HG03558 (cell line): ENCODE data around the gene RNF151.
"Not testable (repeated sequence)": the region's sequence is repeated elsewhere in the genome, so short reads cannot be mapped to it uniquely, and the experiment has no call there.

ENCODE experiments used
- ATAC-seq: cut with Tn5 transposase; IDR thresholded peaks from one replicate; pipeline ENCODE4 v1.9.1; 2021; ENCODE audit warnings: moderate number of reproducible peaks; ENCODE audit not compliant: unreplicated experiment; ENCODE audit errors: extremely low read depth

The RNF151 gene, protein sequence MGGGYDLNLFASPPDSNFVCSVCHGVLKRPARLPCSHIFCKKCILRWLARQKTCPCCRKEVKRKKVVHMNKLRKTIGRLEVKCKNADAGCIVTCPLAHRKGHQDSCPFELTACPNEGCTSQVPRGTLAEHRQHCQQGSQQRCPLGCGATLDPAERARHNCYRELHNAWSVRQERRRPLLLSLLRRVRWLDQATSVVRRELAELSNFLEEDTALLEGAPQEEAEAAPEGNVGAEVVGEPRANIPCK

DNA sequence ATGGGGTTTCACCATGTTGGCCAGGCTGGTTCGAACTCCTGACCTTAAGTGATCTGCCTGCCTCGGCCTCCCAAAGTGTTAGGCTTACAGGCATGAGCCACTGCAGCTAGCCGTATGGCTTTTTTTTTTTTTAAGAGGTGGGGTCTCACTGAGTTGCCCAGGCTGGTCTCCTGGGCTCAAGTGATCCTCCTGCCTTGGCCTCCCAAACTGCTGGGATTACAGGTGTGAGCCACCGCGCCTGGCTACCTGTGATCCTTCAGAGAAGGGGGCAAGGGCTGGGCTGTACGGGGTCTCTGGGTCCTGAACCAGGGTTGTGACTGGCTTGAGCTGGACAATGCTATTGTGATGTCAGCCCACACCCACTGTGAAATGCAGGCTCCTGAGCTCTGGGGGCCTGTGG is at the start of gene RNF151:
TSS of gene RNF151 (plus strand) at position 397 of the 400 bp plus-strand sequence. CDS start 26 bp downstream, outside the sequence.
- ATAC-seq: no peak

DNA sequence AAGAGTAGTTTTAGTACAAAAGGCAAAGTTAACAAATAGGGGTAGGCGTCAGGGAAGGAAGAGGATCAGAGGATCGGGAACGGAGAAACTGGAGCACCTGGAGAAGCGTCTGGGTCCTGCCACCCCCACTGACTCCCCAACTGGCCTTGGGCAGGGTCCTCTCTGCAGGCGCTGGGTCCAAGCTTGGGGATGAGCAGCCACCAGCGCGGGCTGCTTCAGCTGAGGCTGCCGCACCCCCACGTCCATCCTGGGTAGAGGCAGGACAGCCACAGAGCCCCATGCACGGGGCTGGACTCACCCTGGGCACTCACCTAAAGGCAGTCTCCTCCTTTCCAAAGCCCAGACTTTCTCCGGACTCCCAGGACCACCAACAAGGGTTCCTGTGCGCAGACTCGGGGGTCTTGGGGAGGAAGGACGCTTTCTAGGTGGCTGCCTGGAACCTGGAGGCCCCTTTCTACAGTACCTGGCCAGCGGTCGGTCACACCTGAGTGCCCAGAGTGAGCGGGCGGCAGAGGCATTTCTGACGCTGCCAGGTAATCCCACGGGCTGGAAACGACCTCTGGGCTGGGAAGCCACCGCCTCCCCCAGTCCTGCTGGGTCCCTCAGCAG is 49.5 kb upstream of the RNF151 start:
- no peak for ATAC-seq

DNA sequence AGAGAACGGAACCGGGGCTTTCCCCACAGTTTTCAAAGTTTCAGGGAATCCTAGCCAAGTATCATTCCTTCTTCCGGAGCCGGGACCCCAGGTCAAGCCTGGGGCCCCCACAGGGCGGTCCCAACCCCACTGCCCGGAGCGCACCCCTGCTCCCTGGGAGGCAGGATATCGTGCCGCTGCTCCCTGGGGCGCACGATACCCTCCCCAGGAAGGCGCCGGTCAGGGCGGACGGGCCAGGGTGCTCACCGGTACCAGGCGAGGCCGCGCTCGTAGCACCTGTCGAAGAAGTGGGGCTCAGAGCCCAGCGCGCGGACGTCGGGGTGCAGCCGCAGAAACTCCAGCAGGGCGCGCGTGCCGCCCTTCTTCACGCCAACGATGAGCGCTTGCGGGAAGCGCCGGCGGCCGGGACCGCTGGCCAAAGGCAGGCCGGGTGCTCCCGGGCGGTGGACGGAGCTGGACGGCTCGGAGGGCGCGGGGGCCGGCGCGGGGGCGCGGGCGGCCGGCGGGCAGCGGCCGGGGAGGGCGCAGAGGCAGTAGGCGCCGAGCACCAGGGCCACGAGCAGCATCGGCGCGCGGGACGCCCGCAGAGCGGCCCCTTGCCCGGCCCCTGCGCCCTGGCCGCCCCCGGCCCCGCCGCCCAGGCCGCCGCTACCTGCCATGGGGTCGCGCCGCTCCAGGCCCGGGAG is 48.8 kb upstream of the RNF151 start:
- ATAC-seq: no peak

DNA sequence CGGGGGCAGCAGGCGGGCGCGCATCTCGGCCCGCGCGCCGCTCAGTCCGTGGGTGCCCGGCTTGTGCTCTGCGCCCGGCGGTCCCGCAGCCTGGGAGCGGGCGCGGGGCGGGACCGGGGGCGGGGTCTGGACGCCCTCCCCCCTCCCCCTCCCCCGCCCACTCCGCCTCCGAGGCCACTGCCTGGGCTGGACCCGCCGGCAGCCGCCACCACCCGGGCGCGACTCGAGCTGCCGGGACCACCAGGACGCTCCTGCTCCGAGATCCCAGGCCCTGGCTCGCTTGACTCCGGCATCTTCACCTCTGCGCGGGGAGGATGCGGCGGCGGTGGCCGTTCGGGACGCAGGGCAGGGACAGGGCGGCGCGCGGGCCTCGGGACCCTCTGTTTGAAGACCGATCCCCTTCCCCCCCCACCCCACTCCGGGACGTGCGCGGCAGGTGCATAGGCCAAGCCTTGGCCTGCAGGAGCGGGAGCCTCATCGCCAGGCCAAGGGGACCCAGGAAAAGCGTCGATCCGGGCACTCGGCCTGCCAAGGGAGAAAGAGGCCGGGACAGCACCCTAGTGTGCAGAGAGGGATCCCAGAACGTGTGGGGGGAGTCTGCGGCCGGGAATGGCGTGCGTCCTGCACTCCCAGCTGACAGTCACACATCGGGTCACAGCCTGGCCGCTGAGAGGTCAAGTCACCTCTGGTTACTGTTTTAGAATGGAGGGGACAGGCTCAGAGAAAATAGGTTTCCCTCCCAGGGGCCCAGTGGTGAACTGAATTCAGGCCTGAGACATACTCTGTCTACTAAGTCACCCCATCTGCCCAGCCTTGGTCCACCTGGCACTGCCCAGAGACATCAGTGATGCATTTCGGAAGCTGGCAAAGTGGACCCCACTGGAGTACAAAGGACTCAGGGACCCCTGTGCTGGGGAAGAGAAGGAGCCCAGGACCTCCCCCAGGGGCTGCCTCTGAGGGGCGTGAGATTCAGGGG is 48.0 kb upstream of the RNF151 start, which contains the start of gene HS3ST6:
TSS of gene HS3ST6 (minus strand) at position 65 of the 976 bp plus-strand sequence. CDS start 92 bp downstream, outside the sequence.
- ATAC-seq: no peak

DNA sequence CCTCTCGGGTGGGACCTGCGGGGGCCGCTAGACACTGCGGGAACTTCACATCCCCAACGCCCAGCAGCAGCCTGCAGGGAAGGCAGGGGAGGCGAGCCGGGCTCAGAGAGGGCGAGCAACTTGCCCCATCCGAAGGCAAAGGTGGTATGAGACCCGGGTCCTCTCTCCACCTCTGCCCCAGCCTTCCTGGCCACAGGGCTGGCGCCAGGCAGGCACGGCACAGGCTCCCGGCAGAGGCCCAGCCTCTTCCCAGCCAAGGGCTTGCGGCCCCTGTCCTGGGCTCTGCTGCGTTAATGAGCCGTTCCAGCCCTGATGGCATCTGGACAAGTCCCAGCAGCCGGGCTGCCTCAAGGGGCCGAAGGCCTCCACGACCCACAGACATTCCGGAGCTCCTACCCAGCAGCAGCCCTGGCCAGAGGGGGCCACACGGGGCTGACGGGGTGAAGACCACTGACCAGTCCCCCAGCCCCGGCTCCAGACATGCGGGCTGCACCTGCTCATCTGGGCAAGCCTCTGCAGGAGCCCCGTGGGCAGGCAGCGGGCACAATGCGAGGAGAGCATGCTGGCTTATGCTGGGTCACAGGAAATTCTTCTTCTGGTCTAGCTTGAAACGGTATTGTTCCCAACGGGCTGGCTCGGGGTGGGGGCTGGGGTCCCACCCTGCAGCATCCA is 47.2 kb upstream of the RNF151 start:
- no peak for ATAC-seq

DNA sequence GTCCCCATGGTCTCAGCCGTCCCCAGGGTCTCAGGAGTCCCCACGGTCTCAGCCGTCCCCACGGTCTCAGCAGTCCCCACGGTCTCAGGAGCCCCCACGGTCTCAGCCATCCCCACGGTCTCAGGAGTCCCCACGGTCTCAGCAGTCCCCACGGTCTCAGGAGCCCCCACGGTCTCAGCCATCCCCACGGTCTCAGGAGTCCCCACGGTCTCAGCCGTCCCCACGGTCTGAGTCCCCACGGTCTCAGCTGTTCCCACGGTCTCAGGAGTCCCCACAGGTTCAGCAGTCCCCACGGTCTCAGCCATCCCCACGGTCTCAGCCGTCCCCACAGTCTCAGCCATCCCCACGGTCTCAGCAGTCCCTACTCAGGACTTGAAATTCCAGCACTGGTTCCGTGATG is 46.5 kb upstream of the RNF151 start:
- not testable (repeated sequence) for ATAC-seq

DNA sequence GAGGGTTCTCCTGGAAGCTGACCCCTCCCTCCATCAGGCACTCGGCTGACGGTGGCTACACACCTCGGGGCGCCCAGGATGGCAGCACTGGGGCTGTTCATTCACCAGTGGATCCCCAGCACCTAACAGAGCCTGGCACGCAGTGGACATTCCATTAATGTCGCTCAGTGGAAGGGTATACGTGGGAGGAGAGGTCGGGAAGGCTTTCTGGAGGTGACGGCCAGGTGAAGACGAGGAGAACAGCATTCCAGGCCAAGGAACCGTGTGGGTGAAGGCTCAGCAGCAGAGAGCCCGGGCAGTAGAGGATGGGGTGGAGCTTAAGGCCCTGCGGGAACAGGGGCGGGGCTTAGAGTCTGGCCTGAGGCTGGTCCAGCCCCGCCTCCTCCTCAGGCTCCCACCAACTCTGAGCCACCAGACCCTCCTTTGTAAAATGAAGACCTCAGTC is 45.9 kb upstream of the RNF151 start:
- no peak for ATAC-seq

DNA sequence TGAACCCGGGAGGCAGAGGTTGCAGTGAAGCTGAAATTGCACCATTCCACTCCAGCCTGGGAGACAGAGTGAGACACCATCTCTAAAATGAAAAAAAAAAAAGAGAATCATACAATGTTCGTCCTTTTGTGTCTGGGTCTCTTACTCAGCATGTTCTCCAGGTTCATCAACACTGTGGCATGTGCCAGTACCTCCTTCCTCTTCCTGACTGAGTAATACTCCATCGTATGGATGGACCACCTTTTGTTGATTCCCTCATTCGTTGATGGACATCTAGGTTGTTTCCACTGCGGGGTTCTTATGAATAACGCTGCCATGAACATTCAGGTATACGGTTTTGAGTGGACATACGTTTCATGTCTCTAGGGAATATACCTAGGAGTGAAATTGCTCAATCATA is 44.3 kb upstream of the RNF151 start:
- ATAC-seq: no peak

DNA sequence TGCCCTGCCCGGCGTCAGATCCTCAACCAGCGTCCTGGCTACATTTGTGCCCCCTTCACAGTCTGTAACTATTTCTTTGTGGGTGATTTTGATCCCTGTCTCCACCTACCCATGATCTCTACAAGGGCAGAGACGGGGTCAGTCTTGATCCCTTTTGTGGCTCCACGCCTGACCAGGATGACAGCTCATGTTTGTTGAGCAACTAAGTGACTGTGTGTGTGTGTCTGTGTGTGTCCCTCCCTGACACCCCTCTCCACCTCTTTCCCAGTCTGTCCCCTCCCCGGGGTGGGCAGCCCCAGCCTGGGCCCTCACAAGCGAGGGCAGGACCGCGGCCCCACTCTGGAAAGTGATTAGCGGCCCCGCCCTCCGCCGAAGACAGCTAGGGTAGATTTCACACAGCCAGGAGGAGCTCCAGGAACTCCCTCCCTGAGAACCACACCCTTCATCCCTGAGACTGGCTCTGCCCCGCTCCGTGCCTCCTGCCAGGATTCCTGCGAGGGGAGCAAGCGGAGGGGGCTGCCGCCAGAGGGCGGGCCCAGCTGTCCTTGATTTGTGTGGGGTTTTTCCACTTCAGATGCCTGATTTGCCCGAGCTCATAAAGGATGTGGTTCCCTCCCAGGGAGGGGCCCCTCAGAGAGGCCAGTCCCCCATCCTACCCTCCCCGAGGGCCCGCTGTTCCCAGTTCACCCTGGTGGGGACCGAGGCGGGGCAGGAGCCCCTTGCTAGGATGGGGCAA is 43.2 kb upstream of the RNF151 start:
- no peak for ATAC-seq

DNA sequence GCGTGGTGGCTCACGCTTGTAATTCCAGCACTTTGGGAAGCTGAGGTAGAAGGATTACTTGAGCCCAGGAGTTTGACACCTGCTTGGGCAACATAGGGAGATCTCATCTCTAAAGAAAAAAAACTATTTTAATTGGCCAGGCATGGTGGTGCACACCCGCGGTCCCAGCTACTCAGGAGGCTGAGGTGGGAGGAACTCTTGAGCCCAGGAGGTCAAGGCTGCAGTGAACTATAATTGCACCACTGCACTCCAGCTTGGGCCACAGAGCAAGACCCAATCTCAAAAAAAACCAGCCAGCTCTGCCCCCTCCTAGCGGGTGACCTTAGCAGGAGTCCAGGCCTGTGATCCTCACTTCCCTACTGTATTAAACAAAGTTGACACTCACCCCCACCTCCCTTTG is 42.6 kb upstream of the RNF151 start:
- no peak for ATAC-seq

DNA sequence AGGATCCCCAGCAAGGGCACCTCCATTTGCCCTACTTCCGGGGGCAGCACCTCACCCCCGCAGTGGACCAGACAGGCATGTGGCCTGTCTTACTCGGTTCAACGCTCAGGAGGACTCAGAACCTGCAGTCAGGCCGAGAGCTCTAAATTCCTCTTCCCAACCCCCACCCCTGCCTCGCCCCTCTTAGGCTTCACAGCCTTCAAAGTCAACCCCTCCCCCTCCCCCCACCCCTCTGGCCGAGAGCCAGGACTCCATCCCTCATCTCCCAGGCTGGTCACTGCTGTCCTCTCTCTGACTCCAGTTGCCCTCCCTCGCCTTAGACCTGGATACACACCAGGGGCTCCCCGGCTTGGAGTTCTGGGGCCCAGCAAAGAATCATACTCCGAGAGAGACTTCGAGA is 40.4 kb upstream of the RNF151 start:
- no peak for ATAC-seq

DNA sequence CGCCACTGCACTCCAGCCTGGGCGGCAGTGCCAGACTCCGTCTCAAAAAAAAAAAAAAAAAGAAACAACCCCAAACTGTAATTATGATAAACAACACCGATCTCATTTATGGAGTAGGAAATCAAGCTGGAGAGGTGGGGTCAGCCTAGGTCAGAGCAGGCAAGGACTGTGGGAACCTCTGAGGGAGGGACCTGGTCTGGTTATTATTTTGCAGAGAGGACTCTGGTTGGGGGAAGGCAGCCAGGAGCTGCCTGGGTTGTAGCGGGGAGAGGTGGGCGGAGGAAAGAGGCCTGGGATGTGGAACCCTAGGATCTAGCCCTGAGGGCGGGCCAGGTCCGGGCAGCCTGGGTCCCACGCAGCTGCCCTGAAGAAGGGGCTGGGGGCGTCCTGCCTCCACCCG is 37.6 kb upstream of the RNF151 start:
- no peak for ATAC-seq

DNA sequence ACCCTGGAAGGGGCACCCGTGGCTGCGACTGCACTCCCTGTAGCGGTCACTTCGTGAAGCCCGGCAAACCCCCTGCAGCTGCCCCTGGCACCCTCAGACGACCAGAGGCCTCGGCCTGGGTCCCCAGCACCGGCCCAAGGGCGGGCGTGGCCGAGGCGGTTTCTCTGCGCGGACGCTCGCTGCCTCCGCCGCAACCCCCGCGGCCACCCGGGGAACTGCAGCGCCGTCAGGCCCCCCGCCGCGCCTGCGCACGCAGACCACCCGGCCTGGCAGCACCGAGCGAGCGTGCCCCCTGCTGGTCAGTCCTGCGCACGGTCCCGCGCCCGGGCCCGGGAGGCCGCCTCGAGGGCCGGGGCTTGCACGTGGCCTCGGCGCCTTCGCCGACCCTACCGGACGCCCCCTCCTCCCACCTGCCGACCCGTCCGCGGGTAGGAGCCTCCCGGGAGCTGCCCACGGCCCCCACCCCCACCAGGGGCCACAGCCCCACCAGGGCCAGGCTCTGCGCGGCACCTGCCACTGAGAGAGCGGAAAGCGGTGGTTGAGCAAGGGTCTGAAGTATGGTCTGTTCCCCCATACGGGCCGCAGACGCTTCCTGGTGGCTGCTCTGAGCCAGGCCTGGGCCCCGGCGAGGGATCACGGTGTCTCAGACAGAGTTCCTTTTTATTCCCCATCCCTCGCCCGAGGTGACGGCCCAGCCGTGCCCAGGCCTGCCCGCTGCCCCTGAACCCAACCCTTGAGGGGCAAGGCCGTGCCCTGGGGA is 36.9 kb upstream of the RNF151 start:
- ATAC-seq: no peak

DNA sequence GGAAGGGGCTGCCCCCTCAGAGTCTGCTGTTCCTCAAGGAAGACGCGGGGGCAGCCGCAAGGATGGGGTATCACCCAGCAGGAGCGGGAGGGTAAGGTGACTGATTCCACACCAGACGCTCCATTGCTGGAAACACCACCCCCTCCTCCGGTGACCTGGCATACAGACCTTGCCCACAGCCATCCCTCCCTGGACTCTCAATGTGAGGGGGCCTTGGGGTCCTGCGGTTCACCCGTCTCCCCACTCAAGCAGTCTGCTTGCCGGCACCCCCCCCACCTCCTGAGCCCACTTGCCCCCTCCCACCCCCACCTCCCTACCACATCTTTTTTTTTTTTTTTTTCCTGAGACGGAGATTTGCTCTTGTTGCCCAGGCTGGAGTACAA is 36.3 kb upstream of the RNF151 start:
- no peak for ATAC-seq

DNA sequence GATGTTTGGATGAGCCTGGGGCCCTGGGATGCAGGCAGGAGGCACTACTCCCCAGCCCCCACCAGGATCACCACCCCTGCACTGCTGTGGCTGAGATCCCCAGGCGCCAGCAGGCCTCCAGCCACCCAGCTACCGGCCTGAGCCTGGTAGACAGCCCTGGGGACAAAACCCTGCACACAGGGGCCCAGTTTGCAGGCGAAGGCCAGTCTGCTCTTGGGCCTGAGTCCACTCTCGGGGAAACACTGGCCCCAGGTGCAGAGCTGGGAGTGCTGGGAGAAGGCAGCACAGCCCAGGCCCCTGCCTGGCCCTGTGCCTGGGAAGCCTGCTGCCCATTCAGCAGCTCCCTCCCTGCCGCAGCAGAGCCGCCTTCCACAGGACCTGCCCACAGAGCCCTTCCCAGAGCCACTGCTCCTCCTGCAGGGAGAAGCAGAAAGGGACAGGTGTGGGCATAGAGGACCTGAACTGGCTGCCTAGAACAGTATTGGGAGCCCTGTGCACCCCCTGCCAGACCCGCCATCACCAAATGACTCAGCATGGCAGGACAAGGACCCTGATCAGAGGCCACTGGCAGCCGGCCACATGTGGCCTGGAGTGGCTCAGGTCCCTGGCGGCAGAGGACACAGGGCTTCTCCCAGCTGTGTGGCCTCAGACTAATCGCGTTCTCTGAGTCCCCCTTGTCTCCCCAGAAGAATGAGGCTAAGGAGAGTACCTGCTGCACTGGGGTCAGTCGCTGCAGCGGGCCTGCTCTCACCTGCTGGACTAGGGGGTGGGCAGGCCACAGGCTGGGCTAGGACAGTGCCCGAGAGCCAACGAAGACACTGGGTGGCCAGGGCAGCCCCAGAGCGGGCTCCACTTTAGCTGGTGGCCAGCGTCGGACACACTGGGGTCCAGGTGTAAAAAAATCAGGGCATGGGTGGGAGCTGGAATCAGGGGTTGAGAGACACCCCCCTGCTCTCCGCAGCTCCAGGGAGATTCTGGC is 34.3 kb upstream of the RNF151 start:
- no peak for ATAC-seq

DNA sequence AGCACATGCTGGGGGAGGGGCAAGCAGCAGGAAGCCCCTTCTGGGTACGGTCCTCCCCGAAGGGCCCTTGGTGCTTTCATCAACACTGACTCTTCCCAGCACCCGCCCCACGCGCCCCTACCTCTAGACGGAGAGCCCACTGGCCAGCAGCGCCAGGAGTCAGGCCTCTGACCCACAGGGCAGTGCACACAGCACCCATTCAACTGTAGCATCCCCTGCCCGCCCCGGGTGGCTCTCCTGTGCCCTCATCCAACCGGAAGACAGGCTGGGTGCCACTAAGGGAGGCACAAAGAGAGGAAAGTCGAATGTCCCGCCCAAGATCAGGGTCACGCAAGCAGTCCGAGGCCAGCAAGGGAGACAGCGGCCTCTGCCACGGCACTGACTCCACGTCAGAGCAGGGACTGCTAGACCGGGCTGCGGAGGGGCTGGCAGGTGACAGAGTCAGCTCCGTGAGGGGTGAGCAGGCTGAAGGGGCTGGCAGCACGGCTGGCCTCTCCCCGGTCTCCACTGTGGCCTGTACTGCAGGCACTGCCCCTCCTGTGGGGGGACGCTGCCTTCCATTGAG is 33.5 kb upstream of the RNF151 start:
- no peak for ATAC-seq

DNA sequence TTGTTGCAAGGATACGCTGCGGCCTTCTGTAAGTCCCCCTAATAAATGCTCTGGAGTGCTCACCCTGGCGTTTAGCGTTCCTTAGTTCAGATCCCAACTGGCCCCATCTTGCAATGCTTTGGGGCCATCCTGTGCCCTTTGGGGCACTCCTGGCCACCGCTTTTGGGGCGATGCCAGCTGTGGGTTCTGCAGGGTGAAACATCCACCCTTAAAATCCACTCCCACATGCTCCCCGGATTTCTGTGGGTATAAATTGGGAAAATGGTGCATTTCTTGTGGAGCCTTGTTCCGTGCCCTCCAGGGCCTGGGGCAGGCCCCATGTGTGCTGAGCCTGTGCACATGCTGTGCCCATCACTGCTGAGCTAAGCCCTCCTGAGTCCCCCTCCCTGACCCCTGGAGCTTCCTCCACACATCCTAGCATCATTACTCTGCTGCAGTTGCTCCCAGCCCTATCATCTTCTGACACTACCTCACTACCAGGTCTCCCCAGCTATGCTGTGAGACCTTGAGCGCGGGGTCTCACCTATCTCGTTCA is 29.6 kb upstream of the RNF151 start:
- ATAC-seq: no peak
